Measurements from ENCODE around the gene RBL1. TPM values are rescaled to one million over a fixed set of nuclear protein-coding genes. Genes with fewer than 3 reads are reported as not detected.

The RBL1 gene
- total and polyA plus RNA-seq, 4 donors: 0.60 to 14.7 (median 2.0) TPM

DNA sequence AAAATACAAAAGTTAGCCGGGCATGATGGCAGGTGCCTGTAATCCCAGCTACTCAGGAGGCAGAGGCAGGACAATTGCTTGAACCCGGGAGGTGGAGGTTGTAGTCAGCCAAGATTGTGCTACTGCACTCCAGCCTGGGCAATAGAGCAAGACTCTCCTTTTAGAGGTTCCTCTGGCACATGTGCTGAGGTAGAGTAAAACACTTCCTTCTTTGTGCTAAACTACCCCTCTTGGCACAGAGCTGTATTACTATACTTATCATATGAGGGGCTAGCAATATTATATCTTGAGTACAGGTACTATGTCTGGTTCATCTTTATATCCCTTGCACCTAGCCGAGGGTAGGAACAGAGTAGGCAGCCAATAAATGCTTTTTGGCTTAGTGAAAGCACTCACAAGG is 104.1 kb downstream of the RBL1 start (continued):
- no peak for TF ChIP-seq REST (IDR thresholded peaks at IDR 0.05)
- no peak for TF ChIP-seq MAX (IDR thresholded peaks at IDR 0.05)
- TF ChIP-seq RAD21 (IDR thresholded peaks at IDR 0.05): no peak
- TF ChIP-seq FOXA1 (IDR thresholded peaks at IDR 0.05): no peak
- TF ChIP-seq JUND (IDR thresholded peaks at IDR 0.05): no peak
- no peak for TF ChIP-seq RXRA (IDR thresholded peaks at IDR 0.05)

- 77% methylated on average over 6 of the region's 6 CpGs for WGBS
- H3K27ac ChIP-seq (ENCODE audit: low read depth in 1 of 2, low read length in 2 of 2): no peak overlapping the region
- H3K4me1 ChIP-seq (ENCODE audit: control insufficient read depth in 4 of 4, insufficient read depth in 4 of 4, low read length in 3 of 4): no peaks in the 10 kb centered on the region
- H3K9me3 ChIP-seq (ENCODE audit: control insufficient read depth in 4 of 4, low read length in 3 of 4): peaks cover 0 to 5% (median 0%) of the 10 kb centered on the region in 4 donors
- H3K27me3 ChIP-seq (ENCODE audit: control insufficient read depth in 4 of 4, insufficient read depth in 4 of 4, low read length in 3 of 4): no peaks in the 10 kb centered on the region
- no peaks in the 10 kb centered on the region for H3K36me3 ChIP-seq (ENCODE audit: control insufficient read depth in 4 of 4, insufficient read depth in 3 of 4, low read depth in 1 of 4, low read length in 3 of 4)
- DNase-seq (ENCODE audit: low spot score): no peak
- H3K9ac ChIP-seq (ENCODE audit: low read depth in 1 of 2, low read length in 2 of 2): no peak overlapping the region
- no peak for TF ChIP-seq REST (IDR thresholded peaks at IDR 0.05)
- no peak for TF ChIP-seq CTCF (IDR thresholded peaks at IDR 0.05; ENCODE audit: low read depth, low read length, missing input control)
- no peak overlapping the region for H3K4me3 ChIP-seq (ENCODE audit: low read depth in 1 of 3, low read length in 3 of 3)
Measured at GRCh38 chr20:36989797-36990196, 106.0 kb downstream of the RBL1 start.

DNA sequence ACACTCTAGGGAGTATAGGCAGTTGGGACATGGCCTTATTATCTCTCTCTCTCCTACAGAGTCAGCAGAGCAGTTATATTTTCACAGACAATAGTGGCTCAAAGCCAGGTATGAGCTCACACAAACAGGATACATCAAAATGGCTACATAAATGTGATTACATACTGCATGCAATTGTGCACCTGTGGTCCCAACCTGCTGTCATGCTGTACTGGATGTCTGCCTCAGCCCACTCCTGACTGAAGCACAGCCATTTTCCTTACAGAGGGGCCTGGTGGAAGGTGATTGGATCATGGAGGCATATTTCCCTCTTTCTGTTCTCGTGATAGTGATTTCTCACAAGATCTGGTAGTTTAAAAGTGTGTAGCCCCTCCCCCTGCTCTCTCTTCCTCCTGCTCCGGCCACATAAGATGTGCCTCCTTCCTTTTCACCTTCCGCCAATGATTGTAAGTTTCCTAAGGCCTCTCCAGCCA is 107.3 kb downstream of the RBL1 start:
- no peak overlapping the region for H3K4me3 ChIP-seq (ENCODE audit: low read depth in 1 of 3, low read length in 3 of 3)
- peaks cover 0 to 3% (median 2%) of the 10 kb centered on the region in 4 donors for H3K4me1 ChIP-seq (ENCODE audit: control insufficient read depth in 4 of 4, insufficient read depth in 4 of 4, low read length in 3 of 4)
- no peak for DNase-seq (ENCODE audit: low spot score)
- no peak overlapping the region for H3K9ac ChIP-seq (ENCODE audit: low read depth in 1 of 2, low read length in 2 of 2)
- no peak overlapping the region for H3K27ac ChIP-seq (ENCODE audit: low read depth in 1 of 2, low read length in 2 of 2)
- no peaks in the 10 kb centered on the region for H3K27me3 ChIP-seq (ENCODE audit: control insufficient read depth in 4 of 4, insufficient read depth in 4 of 4, low read length in 3 of 4)
- H3K9me3 ChIP-seq (ENCODE audit: control insufficient read depth in 4 of 4, low read length in 3 of 4): peaks cover 0 to 5% (median 0%) of the 10 kb centered on the region in 4 donors
- 81% methylated on average over 3 of the region's 3 CpGs for WGBS
- H3K36me3 ChIP-seq (ENCODE audit: control insufficient read depth in 4 of 4, insufficient read depth in 3 of 4, low read depth in 1 of 4, low read length in 3 of 4): no peaks in the 10 kb centered on the region
- TF ChIP-seq EGR1 (IDR thresholded peaks at IDR 0.05; ENCODE audit: low read depth in 2 of 2) (no peak), CTCF (IDR thresholded peaks at IDR 0.05; ENCODE audit: low read depth, low read length, missing input control) (no peak), ZBTB33 (IDR thresholded peaks at IDR 0.05) (no peak), NR2F2 (IDR thresholded peaks at IDR 0.05) (no peak), MAX (IDR thresholded peaks at IDR 0.05) (no peak), REST (IDR thresholded peaks at IDR 0.05) (no peak)

All from liver (tissue), 9 donors.